HEK293T (cell line): Measurements from ENCODE around the gene B4GALT2.

Experiments
- CTCF ChIA-PET: fragments of 350-600 bp; formaldehyde crosslinking; extraction: SDS; loops from one replicate; lab custom pipeline; 2021; ENCODE audit warnings: antibody characterized with exemption, inconsistent platforms; lab: Yijun Ruan, JAX
- POLR2A ChIA-PET: fragments of 350-600 bp; formaldehyde crosslinking; extraction: SDS; loops from one replicate; lab custom pipeline; 2020; ENCODE audit warnings: antibody characterized with exemption, inconsistent platforms; lab: Yijun Ruan, JAX
- DNase-seq: peaks from one replicate; pipeline ENCODE4 v3.0.0; 2012; ENCODE audit warnings: mixed read lengths; ENCODE audit errors: extremely low spot score
- ARNT ChIP-seq: fragments of 450-650 bp; IDR thresholded peaks from 2 replicates; pipeline ENCODE4 v1.6.1; 2017; ENCODE audit warnings: mild to moderate bottlenecking
- BHLHE40 ChIP-seq: fragments of 450-650 bp; IDR thresholded peaks from 2 replicates; pipeline ENCODE4 v1.6.1; 2016; ENCODE audit warnings: mild to moderate bottlenecking, moderate library complexity, borderline replicate concordance
- CTBP1 ChIP-seq: fragments of 450-650 bp; IDR thresholded peaks from 2 replicates; pipeline ENCODE4 v1.6.1; 2016; ENCODE audit warnings: borderline replicate concordance
- ELF4 ChIP-seq: fragments of 450-650 bp; IDR thresholded peaks from 2 replicates; pipeline ENCODE4 v1.6.1; 2017; ENCODE audit warnings: antibody characterized with exemption
- FOXA1 ChIP-seq: fragments of 450-650 bp; IDR thresholded peaks from 2 replicates; pipeline ENCODE4 v1.6.1; 2016; ENCODE audit warnings: mild to moderate bottlenecking
- FOXK2 ChIP-seq: fragments of 450-650 bp; IDR thresholded peaks from 2 replicates; pipeline ENCODE4 v1.6.1; 2016; ENCODE audit warnings: mild to moderate bottlenecking
- FOXM1 ChIP-seq: fragments of 450-650 bp; IDR thresholded peaks from 2 replicates; pipeline ENCODE4 v1.6.1; 2017; ENCODE audit warnings: mild to moderate bottlenecking, borderline replicate concordance
- HDGF ChIP-seq: fragments of 450-650 bp; IDR thresholded peaks from 2 replicates; pipeline ENCODE4 v1.6.1; 2017; ENCODE audit warnings: antibody characterized with exemption, borderline replicate concordance
- L3MBTL2 ChIP-seq: fragments of 450-650 bp; conservative IDR thresholded peaks from 2 replicates; pipeline ENCODE4 v1.6.1; 2016; ENCODE audit warnings: mild to moderate bottlenecking
- LEF1 ChIP-seq: fragments of 450-650 bp; IDR thresholded peaks from 2 replicates; pipeline ENCODE4 v1.6.1; 2017; ENCODE audit warnings: mild to moderate bottlenecking, borderline replicate concordance
- NFRKB ChIP-seq: fragments of 450-650 bp; IDR thresholded peaks from 2 replicates; pipeline ENCODE4 v1.6.1; 2016; ENCODE audit warnings: mild to moderate bottlenecking, moderate library complexity
- SP1 ChIP-seq: fragments of 450-650 bp; IDR thresholded peaks from 2 replicates; pipeline ENCODE4 v1.6.1; 2017
- SUZ12 ChIP-seq: fragments of 450-650 bp; IDR thresholded peaks from 2 replicates; pipeline ENCODE4 v1.6.1; 2016; ENCODE audit warnings: mild to moderate bottlenecking
- TARDBP ChIP-seq: fragments of 450-650 bp; IDR thresholded peaks from 2 replicates; pipeline ENCODE4 v1.6.1; 2016
- ZNF384 ChIP-seq: fragments of 450-650 bp; IDR thresholded peaks from 2 replicates; pipeline ENCODE4 v1.6.1; 2016
- TF ChIP-seq, protein P1 (sequence below): fragments of 450-650 bp; IDR thresholded peaks from 2 replicates; pipeline ENCODE4 v1.6.1; 2016

Gene B4GALT2

DNA sequence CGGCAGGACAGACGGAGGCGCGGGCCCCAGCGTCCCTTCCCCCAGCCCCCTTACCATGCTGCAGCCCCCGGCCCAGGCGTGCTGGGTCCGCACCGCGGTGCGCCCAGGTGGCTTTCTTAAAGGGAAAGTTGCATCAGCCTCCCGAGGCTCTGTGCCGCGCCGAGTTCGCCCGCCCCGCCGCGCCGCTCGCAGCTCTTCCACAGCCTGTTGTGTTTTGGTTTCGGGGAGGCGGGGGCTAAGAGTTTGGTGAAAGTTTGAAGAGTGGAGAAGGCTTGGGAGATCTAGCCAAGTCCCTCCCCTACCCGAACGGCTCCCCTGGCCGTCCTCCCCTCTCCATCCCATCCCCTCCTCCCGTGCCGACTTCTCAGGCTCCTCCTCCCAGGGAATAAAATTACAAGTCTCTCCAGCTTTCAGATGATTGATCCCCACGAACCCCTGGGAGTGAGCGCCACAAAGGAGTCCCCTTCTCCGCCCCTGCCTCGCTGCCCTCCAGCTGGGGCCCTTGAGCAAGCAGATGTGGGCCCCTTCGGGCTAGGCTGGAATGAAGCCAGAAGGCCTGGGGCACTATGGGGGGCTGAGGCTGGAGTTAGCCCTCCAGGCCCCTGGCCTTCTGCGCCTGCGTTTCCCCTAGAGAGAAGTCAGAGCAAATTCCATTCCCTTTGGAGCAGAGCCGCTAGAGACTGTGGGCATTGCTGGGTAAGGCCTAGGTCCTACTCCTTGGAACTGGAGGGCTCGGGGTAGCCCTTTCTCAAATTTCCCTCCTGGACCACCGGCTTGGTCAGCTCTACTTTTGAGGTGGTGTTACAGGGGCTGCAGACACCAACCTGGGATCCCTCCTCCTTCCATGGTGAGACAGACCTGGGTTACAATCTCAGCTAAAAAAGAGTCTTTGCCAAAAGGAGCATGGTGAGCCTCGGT, 52.5 kb downstream of the B4GALT2 start, which contains the start of gene SLC6A9:
TSS of gene SLC6A9 (minus strand) at position 211 of the 918 bp plus-strand sequence. CDS start 7,185 bp downstream, outside the sequence.
- POLR2A ChIA-PET = interaction anchor here (0.8 to 2.4 kb wide), 5 partner anchors 9 to 26 kb away, joined by 4 to 11 read pairs (median 5); no protein-coding TSS in a partner anchor
- TF ChIP-seq, protein P1, sequence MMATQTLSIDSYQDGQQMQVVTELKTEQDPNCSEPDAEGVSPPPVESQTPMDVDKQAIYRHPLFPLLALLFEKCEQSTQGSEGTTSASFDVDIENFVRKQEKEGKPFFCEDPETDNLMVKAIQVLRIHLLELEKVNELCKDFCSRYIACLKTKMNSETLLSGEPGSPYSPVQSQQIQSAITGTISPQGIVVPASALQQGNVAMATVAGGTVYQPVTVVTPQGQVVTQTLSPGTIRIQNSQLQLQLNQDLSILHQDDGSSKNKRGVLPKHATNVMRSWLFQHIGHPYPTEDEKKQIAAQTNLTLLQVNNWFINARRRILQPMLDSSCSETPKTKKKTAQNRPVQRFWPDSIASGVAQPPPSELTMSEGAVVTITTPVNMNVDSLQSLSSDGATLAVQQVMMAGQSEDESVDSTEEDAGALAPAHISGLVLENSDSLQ = peak; percentile 32; the same call in 1 of the 2 replicates
- TF ChIP-seq ELF4 = no peak
- DNase-seq = peak; percentile 37
- CTCF ChIA-PET = interaction anchor here (2.2 kb wide), 1 partner anchor 16 kb away, joined by 8 read pairs; no protein-coding TSS in a partner anchor

DNA sequence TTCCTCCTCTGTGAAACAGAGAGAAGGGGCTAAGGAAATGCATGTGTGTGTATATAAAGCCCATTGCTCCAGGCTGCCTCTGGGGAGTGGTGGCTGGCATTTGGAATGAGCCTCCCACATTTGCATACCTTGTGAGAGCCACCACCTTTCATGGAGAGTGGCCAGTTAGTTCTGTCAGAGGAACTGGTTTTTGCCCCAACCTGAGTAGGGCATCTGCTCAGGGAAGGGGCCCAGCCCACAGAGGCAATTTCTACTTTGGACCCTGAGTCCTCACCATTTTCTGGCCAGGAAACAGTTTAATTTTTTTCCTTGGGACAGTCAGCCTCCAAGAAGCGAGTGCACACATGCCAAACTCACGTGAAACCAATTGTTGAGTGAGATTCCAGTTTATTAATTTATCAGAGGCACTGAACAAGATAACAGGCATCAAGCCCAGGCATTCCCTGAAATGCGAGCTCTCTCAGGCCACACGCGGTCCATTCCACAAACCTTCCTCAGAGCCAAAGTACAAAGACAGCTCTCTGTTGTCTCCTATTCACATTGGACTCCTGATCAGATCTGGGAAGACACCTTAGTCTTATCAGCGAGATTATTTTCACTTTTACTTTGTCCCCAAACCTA, 53.3 kb downstream of the B4GALT2 start:
- ChIA-PET POLR2A (interaction anchor here (2.4 kb wide), 1 partner anchor 21 kb away, joined by 8 read pairs; no protein-coding TSS in a partner anchor), CTCF (interaction anchor here (2.2 kb wide), 1 partner anchor 16 kb away, joined by 8 read pairs; no protein-coding TSS in a partner anchor)
- DNase-seq = no peak
- TF ChIP-seq ELF4 (no peak), TARDBP (no peak), LEF1 (no peak), BHLHE40 (no peak), ARNT (no peak), FOXK2 (no peak), SUZ12 (no peak), NFRKB (no peak), FOXA1 (no peak), HDGF (no peak), CTBP1 (no peak), FOXM1 (no peak), ZNF384 (no peak), L3MBTL2 (no peak), SP1 (no peak)
- TF ChIP-seq, protein P1 = no peak

DNA sequence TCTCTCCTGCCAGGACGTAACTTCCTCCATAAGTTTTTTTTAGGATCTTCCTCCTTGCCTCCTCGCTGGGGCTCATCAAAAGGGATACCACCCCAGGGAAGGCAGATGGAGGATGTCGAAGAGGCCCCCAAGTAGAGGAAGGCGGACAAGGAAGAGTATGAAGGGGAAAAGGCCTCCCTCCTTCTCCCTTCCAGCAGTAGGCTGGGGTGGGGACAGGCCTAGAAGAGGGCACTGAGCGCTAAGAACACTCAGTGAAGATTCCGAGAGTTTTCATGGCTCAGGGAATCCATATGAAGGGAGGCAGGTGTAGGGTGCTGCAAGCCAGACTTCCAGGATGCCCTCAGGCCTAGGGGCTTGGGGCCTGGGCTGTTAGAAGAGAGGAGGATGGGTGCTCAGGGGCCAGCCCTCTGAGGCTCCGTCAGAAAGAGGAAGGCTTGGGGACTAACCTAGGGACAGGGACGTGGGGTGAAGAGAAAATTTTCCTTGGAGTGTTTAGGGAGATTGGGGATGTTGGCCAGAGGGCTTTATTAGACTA, 54.1 kb downstream of the B4GALT2 start:
- CTCF ChIA-PET = interaction anchor here (4.4 kb wide), 1 partner anchor 27 kb away, joined by 38 read pairs; no protein-coding TSS in a partner anchor
- DNase-seq = no peak
- POLR2A ChIA-PET = interaction anchor here (1.2 kb wide), 1 partner anchor 12 kb away, joined by 4 read pairs; no protein-coding TSS in a partner anchor
- TF ChIP-seq BHLHE40 (no peak), SP1 (no peak), LEF1 (no peak), SUZ12 (no peak), FOXA1 (no peak), ZNF384 (no peak), HDGF (no peak), ARNT (no peak), FOXM1 (no peak), L3MBTL2 (no peak), ELF4 (no peak), FOXK2 (no peak), TARDBP (no peak), CTBP1 (no peak), NFRKB (no peak)
- TF ChIP-seq, protein P1 = no peak

DNA sequence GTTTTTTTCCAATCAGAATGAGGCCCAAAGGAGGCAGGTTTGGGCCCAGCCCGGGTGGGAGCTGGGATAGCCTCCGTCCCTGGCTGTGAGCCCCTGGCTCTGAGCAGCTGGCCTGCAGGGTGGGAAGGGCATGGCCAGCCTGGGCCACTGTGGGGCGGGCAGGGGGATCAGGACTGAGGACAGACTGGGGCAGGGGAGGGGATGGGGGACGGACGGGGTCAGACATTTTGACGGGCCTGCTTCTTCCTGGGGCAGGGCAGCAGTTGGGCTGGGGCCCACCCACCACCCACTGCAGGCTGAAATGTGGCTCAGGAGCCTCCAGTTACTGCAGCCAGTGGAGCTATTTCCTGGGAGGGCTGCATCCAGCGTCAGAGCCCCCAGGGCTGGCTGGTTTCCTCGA, 54.7 kb downstream of the B4GALT2 start:
- TF ChIP-seq FOXK2 = no peak
- no peak for TF ChIP-seq CTBP1
- TF ChIP-seq, protein P1 = no peak
- TF ChIP-seq FOXA1 = no peak
- TF ChIP-seq L3MBTL2 = no peak
- TF ChIP-seq LEF1 = no peak
- TF ChIP-seq ELF4 = no peak
- no peak for TF ChIP-seq BHLHE40
- TF ChIP-seq ARNT = no peak
- no peak for TF ChIP-seq HDGF
- CTCF ChIA-PET = interaction anchor here (4.4 kb wide), 1 partner anchor 28 kb away, joined by 38 read pairs; no protein-coding TSS in a partner anchor
- POLR2A ChIA-PET = interaction anchor here (1.2 kb wide), 1 partner anchor 13 kb away, joined by 4 read pairs; no protein-coding TSS in a partner anchor
- DNase-seq = no peak

DNA sequence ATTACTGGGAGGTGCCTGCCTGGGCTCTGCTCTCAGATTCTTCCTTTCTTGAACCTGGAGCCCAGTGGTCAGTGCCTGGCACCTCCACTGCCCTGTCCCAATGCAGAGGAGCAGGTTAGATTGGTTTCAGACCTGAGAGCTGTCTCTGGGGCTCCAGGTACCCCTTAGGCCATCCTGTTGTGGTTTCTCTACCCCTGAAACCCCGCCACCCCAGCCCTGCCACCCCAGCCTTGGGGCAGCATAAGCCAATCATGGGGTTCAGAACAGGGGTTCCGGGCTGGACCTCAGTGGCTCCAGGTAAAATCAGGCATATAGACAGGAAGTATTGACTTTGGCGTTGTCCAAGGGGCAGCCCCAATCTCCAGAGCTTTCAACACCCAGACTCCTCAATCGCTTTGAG, 55.4 kb downstream of the B4GALT2 start:
- ChIA-PET POLR2A (no interaction called here), CTCF (interaction anchor here (4.4 kb wide), 1 partner anchor 29 kb away, joined by 38 read pairs; no protein-coding TSS in a partner anchor)
- TF ChIP-seq FOXK2 = no peak
- no peak for TF ChIP-seq TARDBP
- no peak for TF ChIP-seq FOXM1
- TF ChIP-seq ZNF384 = no peak
- TF ChIP-seq NFRKB = no peak
- no peak for TF ChIP-seq SP1
- TF ChIP-seq ARNT = no peak
- no peak for TF ChIP-seq FOXA1
- no peak for TF ChIP-seq LEF1
- no peak for DNase-seq
